Fibroblast of villous mesenchyme (primary cell): ENCODE measurements around the gene MIDN. TPM values are rescaled to one million over a fixed set of nuclear protein-coding genes. Genes with fewer than 3 reads are reported as not detected.
A peak's percentile ranks its signal among the peaks of the same experiment; 100 is the strongest.

ENCODE experiments used
- DNase-seq: peaks from one replicate; pipeline ENCODE4 v3.0.0-alpha.2; 2010; ENCODE audit warnings: low read depth
- H3K4me3 ChIP-seq: 2 replicates; pipeline ENCODE4 v1.5.1; 2011; ENCODE audit warnings: low read depth, mild to moderate bottlenecking, low read length
- total RNA-seq: library from RNA; depleted of rRNA; stranded (reverse); fragments of >200 nt; gene quantifications from 2 replicates; pipeline ENCODE4 v1.2.3, GENCODE V29; 2012
- TF ChIP-seq, protein P1 (sequence below): IDR thresholded peaks from 2 replicates; pipeline ENCODE4 v1.5.1; 2012; ENCODE audit warnings: low read depth, mild to moderate bottlenecking, low read length; ENCODE audit not compliant: insufficient read depth

MIDN gene
- total RNA-seq, 1 donor = 14.2 TPM

DNA sequence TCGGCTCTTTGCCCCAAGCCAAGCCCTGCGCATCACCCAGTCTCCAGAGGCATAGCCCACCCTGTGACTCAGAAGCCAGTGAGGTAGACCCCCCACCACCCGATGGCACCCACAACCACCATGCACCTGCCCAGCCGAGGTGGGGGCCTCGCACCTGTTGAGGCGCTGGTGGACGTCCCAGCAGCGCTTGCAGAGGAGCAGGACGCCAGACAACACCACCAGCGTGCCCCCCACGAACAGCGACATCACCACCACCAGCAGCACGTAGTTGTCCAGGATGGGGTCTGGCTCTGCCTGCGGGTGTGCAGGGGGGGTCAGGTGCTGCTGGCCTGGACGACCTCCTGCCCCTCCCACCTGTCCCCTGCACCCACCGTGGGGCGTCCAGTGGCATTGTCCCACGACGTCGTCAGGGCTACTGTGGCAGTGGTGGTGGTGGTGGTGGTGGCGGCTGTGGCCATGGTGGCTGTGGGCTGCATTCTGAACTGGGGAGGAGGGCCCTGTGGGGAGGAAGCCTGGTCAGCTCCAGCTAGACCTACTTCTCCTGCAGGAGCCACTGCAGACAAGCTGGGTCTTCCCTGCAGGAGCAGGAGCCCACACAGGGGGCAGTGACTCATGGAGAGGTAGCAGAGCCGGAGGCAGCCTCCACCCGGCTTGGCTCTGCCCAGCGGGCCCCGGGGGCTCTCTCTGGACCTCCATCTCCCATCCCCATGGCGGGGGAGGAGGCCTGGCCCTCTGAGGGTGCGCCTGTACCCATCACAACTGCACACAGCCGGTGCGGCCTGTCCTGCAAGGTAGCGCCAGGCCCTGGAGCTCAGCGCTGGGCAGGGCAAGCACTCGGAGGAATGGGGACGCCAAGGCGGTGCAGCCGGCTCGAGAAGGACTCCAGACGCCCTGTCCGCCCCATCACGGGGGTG lies 12.5 kb upstream of the MIDN start:
- DNase-seq = no peak
- TF ChIP-seq, protein P1, sequence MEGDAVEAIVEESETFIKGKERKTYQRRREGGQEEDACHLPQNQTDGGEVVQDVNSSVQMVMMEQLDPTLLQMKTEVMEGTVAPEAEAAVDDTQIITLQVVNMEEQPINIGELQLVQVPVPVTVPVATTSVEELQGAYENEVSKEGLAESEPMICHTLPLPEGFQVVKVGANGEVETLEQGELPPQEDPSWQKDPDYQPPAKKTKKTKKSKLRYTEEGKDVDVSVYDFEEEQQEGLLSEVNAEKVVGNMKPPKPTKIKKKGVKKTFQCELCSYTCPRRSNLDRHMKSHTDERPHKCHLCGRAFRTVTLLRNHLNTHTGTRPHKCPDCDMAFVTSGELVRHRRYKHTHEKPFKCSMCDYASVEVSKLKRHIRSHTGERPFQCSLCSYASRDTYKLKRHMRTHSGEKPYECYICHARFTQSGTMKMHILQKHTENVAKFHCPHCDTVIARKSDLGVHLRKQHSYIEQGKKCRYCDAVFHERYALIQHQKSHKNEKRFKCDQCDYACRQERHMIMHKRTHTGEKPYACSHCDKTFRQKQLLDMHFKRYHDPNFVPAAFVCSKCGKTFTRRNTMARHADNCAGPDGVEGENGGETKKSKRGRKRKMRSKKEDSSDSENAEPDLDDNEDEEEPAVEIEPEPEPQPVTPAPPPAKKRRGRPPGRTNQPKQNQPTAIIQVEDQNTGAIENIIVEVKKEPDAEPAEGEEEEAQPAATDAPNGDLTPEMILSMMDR = no peak
- H3K4me3 ChIP-seq = peak overlapping the region; percentile 45

DNA sequence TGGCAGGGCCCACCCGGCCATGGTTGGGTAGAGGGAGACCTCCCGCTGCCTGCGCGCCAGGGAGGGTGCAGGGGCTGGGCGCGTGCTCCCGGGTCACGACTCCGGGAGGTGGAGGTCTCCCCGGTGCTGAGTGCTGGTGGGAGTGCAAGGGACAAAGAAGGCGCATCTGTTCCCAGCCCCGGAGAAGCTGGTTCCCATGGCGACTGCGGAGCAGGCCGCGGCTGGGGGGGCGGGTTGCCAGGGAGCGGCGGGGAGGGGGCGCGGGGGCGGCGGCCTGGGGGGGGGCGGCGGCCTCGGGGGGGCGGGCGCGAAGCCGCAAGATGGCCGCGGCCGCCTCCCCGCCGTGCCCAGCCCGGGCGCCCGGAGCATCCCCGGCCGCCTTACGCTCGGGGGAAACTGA lies 11.8 kb upstream of the MIDN start:
- TF ChIP-seq, protein P1 = no peak
- no peak for DNase-seq

DNA sequence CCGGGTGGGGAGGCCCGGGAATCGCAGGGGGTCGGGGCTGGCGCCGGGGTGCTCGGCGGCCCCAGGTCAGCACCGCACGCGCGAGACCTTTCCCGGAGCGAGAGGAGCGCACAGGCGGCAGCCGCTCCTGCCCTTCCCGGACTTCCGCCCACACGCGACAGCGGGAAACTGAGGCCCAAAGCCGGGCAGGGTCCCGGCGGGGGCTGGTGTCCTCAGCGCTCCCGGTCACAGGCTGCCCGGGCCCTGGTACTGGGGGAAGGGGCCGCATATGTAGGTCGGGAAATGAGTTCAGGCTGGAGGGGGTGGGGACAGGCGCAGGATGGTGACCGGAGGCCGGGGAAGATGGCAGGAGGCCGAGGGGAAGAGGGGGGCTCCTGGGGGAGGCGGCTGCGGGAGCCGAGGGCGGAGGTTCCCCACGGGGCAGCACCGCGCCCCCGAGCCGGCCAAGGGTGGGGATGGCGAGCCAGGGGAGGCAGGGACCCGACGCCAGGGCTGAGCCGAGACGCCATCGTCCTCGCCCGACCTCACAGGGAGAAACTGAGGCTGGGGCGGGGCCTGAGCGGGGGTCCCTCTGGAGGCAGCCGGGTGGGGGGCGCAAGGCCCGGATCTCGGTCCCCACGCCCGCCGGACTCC lies 11.2 kb upstream of the MIDN start:
- H3K4me3 ChIP-seq = peak overlapping the region; percentile 76
- TF ChIP-seq, protein P1 = no peak
- no peak for DNase-seq

More for the DNA sequence above, 11.8 kb upstream of the MIDN start:
- peak overlapping the region; percentile 76 for H3K4me3 ChIP-seq

DNA sequence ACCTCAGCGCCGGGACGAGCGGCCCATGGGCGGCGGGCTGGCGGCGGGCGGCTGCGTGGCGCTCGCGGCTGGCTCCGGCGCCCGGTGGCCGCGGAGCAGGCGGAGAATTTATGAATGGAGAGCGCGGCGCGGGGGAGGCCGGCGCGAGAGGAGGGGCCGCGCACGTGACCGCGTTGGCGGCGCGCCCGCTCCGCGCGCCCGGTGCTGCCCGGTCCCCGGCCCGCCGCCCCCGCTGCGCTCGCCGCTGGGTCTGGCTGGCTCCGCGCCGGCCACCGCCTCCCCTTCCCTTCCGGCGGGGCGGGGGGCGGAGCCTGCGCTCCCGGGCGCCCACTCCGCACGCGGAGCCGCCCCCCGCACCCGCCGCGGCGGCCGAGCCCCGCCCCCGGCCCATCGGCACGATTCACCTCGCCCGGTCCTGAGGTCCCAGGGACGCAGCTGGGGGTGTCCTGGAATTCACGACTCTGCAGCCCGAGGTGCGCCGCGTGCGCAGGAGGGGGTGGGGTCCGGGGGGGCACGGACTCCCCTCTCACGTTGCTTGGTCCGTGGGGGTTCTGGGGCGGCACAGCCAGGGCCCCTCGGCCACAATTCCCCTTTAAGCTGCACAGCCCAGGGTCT lies 10.5 kb upstream of the MIDN start, which contains the start of gene CBARP:
CBARP (minus strand) TSS at position 252 of the 615 bp plus-strand sequence. CDS start 1,905 bp downstream, outside the sequence.
- TF ChIP-seq, protein P1 = no peak
- peak; percentile 34 for DNase-seq
- H3K4me3 ChIP-seq = peak within 1 kb of the TSS; percentile 76

DNA sequence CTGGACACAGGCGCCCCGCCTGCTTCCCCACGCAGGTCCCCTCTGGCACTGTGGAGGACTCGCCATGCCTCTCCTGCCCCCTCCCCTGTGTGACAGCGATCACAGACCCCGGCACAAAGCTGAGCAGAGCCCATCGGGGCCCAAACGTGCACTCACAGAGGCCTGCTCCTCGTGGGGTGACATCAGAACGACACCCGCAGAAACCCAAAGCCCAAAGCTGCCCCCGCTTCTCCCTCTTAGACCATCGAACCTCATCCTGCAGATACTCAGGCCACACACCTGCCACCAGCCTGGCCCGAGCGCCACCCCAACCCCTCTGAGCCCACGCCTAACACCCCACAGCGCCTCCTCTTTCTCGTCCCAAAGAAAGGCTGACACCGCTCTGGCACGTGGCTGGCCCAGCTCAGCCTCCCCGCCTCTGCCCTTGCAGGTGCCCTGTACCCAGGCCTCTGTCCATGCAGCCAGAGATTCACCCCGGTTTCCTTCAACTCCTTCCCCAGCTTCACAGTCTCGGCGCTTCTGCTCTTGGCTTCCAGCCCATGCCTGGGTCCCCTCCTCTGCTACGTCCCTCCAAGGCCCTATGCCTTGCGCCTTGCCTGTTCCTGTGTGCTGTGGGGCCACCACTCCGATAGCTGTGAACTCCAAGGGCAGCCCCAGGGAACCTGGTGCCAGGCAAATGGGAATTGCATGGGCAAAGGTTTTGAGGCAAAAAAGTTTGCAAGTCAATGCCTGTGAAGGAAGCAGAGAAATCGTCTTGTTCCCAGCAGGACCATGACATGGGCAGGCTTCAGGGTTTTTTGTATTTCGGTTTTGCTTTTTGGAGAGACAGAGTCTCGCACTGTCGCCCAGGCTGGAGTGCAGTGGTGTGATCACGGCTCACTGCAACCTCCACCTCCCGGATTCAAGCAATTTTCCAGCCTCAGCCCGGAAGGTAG lies 9.7 kb upstream of the MIDN start:
- H3K4me3 ChIP-seq = peak overlapping the region; percentile 47
- TF ChIP-seq, protein P1 = no peak
- no peak for DNase-seq

DNA sequence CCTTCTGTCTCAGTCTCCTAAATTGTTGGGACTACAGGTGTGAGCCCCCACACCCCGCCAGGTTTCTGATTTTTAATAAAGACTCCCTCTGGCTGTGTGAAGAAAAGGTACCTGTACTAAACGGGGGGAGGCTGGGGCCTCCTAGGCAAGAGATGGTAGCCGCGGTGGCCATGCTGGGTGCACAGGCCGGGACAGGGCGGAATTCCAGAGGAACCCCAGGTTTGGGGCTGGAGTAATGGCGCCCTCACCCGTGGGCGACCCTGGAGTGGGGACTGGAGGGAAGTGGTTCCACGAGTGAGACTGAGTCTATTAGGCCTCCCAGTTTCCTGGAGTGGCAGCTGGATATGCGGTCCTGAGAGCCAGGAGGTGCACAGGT lies 9.0 kb upstream of the MIDN start:
- DNase-seq = no peak
- no peak overlapping the region for H3K4me3 ChIP-seq
- TF ChIP-seq, protein P1 = no peak
